T47D (cell line): ENCODE measurements around the gene DNAH3.
A peak's percentile ranks its signal among the peaks of the same experiment; 100 is the strongest.
"Not testable (repeated sequence)": the region's sequence is repeated elsewhere in the genome, so short reads cannot be mapped to it uniquely, and the experiment has no call there.

ENCODE experiments used
- DNase-seq, 2 experiments: peaks; one replicate each; pipeline versions ENCODE4 v3.0.0 to v3.0.0-alpha.2; 2011 to 2012; ENCODE audit warnings: low read depth in 1 of 2, low spot score in 1 of 2
- JUND ChIP-seq: IDR thresholded peaks from 2 replicates; pipeline ENCODE4 v1.6.1; 2012; ENCODE audit warnings: low read depth
- in situ Hi-C: cut with HindIII; loops from 2 replicates; pipeline ENCODE4 v1.10.0; 2016; ENCODE audit warnings: low sequenced_read_pairs, low pct_unique_long_range_greater_than_20kb

Gene DNAH3

DNA sequence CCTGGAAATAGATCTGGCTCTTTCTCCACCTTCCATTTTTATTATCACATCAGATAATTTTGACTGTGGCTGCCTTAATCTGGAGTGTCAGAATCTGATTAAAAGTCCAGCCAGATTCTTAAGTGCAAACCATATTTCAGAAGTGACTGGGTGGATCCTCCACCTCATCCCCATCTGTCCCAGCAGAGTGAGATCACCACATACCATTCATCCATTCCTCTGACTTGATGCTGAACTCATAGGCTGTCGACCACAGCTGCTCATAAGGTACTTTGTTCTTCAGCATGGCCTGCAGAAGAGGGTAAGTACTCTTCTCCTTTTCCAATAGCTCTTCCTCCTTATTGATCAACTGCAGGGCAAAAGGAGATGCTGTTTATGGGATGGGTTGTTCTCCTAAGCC lies 53.5 kb downstream of the DNAH3 start:
- TF ChIP-seq JUND = no peak
- no peak for DNase-seq
- in situ Hi-C loops = no loop called here

DNA sequence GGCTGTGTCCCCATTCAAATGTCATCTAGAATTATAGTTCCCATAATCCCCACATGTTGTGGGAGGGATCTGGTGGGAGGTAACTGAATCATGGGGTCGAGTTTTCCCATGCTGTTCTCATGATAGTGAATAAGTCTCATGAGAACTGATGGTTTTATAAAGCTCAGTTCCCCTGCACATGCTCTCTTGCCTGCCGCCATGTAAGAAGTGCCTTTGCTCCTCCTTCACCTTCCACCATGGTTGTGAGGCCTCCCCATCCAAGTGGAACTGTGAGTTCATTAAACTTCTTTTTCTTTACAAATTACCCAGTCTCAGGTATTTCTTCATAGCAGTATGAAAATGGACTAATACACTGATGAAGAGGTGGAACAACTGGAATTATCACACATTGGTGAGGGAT lies 55.9 kb downstream of the DNAH3 start:
- in situ Hi-C loops, DNase-seq: not testable (repeated sequence)

- no peak for DNase-seq
- TF ChIP-seq JUND = no peak
- in situ Hi-C loops = no loop called here
Observed at GRCh38 chr16:21092951-21093350, 57.7 kb downstream of the DNAH3 start.

DNA sequence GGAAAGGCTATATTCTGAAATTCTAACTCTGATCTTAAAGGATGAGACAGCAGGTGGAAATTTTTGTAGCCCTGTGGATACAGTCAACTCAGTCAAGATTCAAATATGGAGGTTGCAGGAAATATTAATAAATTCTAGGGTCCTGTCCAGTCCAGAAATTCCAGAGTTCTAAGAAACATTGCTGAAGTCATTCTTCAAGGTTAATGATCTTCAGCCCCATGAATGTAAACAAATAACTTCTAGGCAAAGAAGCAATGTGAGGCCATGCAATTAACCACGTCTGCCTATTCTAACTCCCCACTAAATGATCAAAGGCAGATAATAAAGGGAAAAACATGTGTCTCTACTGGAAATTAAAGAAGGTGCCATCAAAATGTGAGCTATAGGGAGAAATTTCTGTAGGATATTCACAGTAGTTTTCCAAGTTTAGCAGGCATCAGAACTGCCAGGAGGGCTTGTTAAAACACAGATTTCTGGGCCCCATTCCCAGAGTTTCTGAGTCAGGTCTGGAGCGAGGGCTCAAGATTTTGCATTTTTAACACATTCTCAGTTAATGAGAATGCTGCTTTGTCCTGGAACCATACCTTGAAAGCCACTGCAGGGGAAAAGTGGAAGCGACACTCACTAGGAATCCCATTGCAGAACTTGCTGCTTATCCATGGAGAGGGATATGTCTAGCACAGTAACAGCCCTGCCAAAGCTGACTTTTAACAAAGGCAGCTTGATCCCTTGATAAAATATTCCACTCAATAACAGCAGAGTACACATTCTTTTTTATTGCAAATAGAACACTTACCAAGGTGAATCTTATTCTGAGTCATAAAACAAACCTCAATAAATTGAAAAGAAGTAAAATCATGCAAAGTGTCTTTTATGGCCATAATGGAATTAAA lies 61.8 kb downstream of the DNAH3 start:
- no peak for DNase-seq
- TF ChIP-seq JUND = no peak
- in situ Hi-C loops = no loop called here

DNA sequence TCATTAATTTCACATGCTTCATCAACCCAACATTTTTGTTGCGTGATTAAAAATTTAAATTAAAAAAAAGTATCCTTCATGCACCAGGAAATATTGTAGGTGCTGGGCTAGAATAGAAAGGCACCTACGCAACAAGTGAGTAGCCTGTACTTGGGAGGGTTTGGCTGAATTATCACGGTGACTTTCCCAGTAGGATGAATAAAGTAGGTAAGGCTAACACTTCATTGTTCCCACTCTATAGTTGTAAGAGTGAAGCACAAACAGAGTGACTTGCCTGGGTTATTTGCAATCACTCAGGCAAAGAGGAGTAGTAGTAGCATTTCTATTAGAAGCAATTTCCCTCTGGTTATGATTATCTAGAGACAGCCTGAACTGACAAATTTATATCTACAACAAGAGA lies 62.5 kb downstream of the DNAH3 start:
- TF ChIP-seq JUND = no peak
- in situ Hi-C loops = no loop called here

GRCh38 chr16:21084631-21085225 lies 65.9 kb downstream of the DNAH3 start:
- no peak for TF ChIP-seq JUND
- DNase-seq = no peak
- in situ Hi-C loops = no loop called here

More for the DNA sequence above, 62.5 kb downstream of the DNAH3 start:
- no peak for DNase-seq

DNA sequence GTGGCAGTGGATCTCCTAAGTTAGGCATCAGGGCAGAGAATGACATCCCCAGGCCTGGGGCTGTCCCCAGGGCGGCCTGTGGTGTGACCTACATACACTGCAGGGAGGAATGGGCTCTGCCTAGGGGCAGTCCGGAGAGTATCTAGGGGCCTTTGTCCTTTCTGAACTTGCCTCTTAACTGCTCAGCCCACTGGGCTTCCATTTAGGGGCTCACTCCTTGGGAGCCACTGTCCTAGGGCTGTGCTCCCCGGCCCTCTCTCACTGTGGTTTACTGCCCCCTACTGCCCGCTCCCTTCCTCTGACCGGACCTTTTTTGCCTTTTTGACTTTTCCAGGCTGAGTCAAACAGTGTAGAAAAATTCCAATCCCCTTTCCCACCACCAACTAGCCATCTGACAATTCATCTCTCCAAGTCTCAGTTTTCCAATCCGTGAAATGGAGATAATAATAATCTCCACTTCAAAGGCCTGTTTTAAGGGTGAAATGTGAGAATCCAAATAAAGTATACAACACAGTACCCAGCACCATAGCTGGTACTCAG lies 66.8 kb downstream of the DNAH3 start:
- peak in 1 of 2 experiments; percentile 62 for DNase-seq

GRCh38 chr16:21081329-21081728 lies 69.3 kb downstream of the DNAH3 start:
- in situ Hi-C loops = no loop called here

More for the DNA sequence above, 66.8 kb downstream of the DNAH3 start:
- TF ChIP-seq JUND = no peak
- in situ Hi-C loops = no loop called here

DNA sequence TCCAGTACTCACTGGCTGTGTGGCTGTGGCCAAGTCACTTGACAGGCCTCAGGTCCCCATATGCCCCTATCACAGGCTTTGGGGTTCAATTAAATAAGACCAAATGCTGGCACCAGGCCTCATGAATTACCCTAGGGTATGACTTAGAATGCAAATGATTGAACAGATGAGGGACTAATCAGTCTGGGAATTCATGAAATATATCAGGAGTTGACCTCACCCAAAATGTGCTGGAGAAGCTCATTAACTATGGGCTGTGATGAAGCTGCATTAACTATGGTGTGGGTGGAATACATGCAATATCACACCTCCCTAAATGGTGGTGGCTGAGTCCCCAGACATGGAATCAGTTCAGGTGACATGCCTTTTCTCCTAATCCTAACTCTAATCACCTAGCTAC lies 72.1 kb downstream of the DNAH3 start:
- no peak for DNase-seq
- TF ChIP-seq JUND = no peak
- in situ Hi-C loops = no loop called here

More at GRCh38 chr16:21081329-21081728, 69.3 kb downstream of the DNAH3 start:
- no peak for DNase-seq
- TF ChIP-seq JUND = no peak

DNA sequence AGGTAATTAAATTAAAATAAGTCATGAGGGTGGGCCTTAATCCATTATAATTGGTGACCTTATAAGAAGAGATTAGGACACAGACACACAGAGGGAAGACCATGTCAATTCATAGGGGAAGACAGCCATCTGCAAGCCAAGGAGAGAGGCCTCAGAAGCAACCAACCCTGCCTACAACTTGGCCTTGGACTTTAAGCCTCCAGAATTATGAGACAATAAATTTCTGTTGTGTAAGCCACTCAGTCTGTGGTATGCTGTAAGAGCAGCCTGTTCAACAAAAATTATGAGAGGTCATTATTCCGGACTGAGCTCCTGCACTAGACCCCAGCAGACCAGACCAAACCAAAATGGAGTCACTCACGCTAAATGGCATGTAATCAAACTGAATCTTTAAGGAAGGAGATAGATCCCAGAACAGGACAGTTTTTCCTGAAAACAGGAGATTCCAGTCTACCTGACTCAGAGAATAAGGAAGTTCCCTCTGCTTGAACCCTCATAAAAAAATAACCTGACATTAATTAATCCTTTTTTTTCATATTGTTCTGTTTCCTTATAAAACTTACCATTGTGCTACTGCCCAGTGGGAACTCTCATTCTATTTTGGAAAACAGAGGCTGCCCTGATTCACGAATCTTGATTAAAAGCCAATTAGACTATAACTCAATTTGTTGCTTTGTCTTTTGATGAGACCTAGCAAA lies 74.3 kb downstream of the DNAH3 start:
- no peak for TF ChIP-seq JUND
- no peak for DNase-seq
- in situ Hi-C loops = no loop called here

DNA sequence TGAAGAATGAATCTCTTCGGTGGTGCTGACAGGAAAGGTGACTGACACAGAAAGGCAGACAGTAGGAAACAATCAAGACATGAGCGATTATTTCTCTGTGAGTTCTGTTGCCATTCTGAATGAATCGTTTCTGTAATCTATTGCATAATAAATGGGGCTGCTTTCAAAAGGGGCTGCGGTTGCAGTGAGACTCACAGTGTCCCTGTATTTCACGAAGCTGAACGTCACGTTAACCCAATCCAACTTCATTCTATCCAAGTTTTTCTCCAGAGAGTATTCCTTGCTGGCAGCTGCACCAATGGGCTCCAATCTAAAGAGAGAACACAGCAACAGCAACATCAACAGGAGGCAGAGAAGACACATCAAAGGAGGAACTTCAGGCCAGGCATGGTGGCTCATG lies 75.4 kb downstream of the DNAH3 start:
- TF ChIP-seq JUND = no peak

DNA sequence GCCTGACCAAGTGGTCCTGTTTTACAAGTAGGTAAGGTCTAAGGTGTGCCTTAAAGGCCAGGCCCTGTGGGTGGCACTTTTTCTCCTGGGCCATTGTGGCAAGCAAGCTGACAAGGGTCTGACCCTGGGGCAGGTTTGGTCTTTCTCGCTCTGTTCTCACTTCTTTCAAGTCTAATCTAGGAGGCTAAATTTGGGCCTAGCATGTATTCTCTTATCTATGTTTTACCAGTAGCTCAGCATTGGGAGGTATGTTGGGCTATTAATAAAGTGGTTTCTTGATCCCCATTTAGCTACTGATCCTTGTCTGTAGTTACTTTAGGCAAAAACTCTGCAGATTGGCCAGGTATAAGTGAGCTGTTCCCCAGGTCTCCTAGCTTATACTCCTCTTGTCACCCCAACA lies 77.7 kb downstream of the DNAH3 start:
- TF ChIP-seq JUND = no peak
- in situ Hi-C loops = no loop called here
- no peak for DNase-seq

More for the DNA sequence above, 75.4 kb downstream of the DNAH3 start:
- no peak for DNase-seq
- in situ Hi-C loops = no loop called here

DNA sequence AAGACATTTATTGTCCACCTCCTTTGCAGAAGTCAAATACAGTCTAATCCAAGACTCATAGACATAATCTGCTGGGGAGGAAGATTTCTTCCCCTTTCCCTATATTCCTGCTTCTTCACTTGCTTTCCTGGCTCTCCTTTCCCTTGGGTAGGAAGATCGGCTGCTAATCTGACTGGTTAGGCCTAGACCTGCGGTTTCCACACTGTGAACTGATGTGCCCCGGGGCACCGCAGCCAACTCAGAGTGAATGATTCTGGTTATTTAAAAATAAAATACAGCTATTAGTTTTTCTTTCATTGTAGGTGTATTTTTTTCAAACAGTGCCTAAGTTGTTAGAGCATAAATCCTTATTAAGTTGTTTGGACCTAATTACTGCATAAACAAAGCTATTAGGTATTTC lies 78.9 kb downstream of the DNAH3 start:
- in situ Hi-C loops = no loop called here
- no peak for DNase-seq
- no peak for TF ChIP-seq JUND
